ENCODE results near the gene LYST. TPM values are rescaled to one million over a fixed set of nuclear protein-coding genes. Genes with fewer than 3 reads are reported as not detected.
"Not testable (repeated sequence)": the region's sequence is repeated elsewhere in the genome, so short reads cannot be mapped to it uniquely, and the experiment has no call there.

Gene LYST
- total RNA-seq, 1 experiment from 2014 or later = 5.4 TPM

- DNase-seq (ENCODE audit: low read depth) = no peak
These were observed 6.9 kb downstream of the LYST start for GRCh38 chr1:235859789-235860188.

GRCh38 chr1:235858766-235859165, 7.9 kb downstream of the LYST start:
- no peak for DNase-seq (ENCODE audit: low read depth)

GRCh38 chr1:235857756-235858155, 8.9 kb downstream of the LYST start:
- peak; percentile 35 for DNase-seq (ENCODE audit: low read depth)

DNA sequence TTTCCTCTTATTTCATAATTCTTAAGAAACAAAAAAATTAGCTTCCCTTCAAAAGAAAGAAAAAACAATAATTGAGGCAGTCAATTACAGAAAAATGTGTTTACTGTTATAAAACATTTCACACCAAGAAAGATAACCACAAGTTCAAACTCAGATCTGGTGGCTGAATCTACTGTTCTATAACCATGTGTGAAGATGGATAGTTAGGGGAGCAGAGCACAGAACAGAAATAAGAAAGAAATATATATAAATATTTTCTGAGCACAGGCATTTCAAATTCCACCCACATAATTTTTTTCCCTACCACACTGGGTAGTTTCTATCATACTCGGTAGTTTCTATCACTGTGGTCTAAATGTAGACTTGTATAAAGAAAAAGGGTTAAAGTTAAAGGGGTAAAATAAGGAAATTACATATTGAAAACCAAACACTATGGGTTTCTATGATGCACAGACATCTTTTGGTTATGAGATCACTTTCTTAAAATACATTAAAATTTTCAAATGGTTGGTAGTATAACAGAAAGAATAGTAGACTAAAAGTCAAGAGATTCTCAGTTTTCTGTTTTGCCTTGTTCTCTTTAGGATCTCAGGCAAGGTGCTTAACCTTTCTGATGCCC, 10.8 kb downstream of the LYST start:
- no peak for DNase-seq (ENCODE audit: low read depth)

GRCh38 chr1:235854347-235854746, 12.4 kb downstream of the LYST start:
- DNase-seq (ENCODE audit: low read depth) = no peak

DNA sequence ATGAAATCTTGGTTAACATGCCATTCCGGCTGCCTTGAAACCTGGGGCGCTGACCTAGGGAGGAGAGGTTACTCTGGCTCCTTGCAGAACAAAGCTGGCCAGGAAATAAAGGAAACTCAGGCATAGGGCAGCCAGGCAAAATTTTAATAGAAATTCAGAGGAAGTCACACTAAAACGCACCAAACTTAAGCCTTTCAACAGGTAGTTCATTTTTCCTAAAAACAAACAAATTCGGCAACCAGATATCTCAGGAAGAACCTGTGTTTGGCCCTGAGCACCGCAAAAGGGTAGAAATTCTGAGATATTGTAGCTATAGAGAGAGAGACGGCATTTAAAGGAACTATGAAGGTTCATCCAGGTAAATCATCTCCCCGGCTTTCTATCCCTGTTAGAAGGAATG, 13.1 kb downstream of the LYST start:
- DNase-seq (ENCODE audit: low read depth) = no peak

DNA sequence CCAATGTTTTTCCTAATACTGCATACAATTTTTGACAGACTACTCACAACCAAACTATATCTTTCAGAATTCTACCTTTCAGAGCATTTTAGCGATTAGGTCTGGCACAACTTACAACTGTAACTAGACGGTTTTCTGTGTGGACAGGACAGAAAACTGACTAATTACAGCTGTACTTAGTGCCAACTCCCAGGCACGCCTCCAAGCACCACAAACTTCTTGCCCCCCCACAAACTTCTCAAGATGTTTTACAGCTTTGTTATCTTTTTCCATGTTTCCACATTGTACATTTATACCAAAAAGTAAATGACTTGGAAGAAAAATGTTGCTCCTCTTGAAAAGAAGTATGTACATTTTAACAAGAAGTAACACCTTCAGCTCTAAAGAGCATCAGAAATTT, 13.8 kb downstream of the LYST start:
- DNase-seq (ENCODE audit: low read depth) = no peak

DNA sequence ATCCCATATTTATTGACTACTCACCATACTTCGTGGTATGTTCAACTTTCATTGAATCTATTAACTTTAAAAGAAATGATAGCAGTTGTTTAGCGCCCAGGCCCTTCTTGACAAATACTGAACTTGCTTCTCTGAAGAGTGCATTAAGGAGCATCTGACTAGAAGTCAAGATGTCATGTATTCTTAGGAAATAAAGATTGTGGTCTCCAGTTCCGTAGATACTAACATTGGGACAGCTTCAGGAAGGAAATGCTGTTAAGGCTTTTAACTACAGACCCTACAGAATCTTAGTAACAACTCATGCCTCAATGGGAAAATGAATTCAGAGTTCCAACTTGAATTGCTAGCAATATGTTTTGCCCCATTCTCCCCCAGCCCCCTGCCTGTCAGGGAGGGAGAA, 14.8 kb downstream of the LYST start:
- DNase-seq (ENCODE audit: low read depth) = no peak

DNA sequence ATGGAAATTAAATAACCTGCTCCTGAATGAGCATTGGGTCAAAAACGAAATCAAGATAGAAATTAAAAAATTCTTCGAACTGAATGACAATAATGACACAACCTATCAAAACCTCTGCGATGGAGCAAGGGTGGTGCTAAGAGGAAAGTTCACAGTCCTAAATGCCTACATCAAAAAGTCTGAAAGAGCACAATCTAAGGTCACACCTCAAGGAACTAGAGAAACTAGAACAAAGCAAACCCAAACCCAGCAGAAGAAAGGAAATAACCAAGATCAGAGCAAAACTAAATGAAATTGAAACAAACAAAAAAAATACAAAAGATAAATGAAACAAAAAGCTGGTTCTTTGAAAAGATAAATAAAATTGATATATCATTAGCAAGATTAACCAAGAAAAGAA, 18.5 kb downstream of the LYST start:
- not testable (repeated sequence) for DNase-seq (ENCODE audit: low read depth)

DNA sequence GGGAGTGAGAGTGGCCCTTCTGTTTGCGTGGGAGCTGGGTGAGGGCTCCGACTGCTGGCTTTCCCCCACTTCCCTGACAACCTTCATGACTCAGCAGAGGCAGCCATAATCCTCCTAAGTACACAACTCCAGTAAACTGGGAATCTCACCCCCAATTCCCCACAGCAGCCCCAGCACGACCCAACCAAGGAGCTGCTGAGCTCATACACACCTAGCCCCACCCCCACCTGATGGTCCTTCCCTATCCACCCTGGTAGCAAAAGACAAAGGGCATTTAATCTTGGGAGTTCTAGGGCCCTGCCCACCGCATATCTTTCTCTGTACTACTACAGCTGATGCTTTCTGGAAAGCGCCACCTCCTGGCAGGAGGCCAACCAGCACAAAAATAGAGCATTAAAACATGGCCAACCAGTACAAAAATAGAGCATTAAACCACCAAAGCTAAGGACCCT, 21.0 kb downstream of the LYST start:
- DNase-seq (ENCODE audit: low read depth) = not testable (repeated sequence)

DNA sequence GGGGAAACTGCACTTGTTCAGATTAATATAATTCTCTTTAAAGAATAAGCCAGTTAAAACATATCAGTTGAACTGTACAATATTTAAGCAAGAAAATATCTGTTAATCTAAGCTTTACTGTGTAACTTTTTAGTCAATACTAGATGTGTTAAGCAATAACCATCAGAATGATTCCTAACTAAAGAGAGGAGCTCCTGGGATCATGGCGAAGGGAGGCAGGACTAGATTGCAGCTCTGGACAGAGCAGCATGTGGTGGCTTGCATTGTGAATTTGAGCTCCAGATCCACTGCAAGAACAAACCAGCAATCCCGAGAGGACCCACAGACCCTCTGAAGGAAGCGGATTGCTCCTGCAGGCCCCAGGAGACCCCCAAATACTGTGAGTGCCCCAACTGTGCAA, 21.9 kb downstream of the LYST start:
- no peak for DNase-seq (ENCODE audit: low read depth)

- DNase-seq (ENCODE audit: low read depth) = peak; percentile 39
These were observed 23.2 kb downstream of the LYST start for GRCh38 chr1:235843461-235843961.

DNA sequence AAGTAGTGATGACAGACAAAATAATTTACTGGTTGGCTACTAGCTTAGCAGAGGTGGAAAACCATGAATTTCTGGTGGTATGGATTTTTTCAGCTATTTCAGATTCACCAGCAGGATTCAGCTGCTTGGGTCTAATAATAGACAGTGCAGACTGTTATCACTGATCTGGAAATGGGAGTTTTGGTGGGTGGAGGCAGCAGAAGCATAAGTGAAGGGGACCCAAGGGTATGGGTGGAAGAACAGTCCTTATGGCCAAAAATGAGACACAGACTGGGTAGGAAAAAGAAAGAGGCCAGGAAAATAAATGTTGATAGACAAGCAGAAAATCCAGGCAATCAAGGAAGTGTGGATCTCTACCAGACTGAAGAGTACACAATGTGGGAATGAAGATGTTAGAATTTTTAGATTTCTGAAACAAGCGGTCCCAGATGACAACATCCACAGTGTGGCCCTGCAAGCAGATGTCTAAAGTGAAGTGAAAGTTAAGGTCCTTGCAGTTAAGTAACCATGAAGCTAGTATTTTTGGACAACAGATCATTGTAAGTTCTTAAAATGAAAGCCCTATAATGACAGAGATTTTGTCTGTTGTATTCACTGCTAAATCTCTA, 24.7 kb downstream of the LYST start:
- no peak for DNase-seq (ENCODE audit: low read depth)

DNA sequence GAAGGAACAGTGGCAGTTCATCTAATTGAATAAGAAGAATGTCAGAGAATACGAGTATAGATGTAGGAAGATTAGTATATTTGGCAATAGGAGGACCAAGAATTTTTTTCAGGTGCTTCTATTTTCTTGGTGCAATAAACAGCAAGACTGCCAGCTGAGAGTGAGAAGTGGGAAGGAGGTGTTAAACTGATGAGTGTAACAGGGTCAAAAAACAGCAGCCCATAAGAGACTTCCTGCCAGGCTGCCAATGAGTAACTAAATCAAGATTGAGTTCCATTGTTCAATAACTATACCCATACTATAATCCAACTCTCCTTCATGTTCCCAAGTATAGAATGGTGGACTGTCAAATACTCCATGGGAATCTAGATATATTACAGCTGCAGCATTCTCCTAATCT, 28.7 kb downstream of the LYST start:
- DNase-seq (ENCODE audit: low read depth) = no peak

GRCh38 chr1:235835226-235835625, 31.5 kb downstream of the LYST start:
- DNase-seq (ENCODE audit: low read depth) = no peak

DNA sequence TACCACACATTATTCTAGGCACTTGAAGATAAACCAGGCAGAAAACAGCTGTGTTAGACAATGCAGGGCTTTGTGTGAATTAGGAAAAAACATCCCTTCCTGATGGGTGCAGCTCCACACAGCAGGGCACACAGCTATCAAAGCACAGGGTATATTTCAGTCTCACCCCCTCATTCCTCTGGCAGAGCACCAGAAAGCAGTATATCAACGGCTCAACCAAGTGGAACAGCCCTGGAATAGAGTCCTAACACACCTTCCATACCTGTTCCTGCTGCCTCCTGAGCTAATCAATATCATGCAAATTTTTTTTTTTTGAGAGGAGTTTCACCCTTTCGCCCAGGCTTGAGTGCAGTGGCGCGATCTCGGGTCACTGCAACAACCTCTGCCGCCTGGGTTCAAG, 32.1 kb downstream of the LYST start:
- DNase-seq (ENCODE audit: low read depth) = no peak

- no peak for DNase-seq (ENCODE audit: low read depth)
These were observed 34.7 kb downstream of the LYST start for GRCh38 chr1:235832011-235832410.

DNA sequence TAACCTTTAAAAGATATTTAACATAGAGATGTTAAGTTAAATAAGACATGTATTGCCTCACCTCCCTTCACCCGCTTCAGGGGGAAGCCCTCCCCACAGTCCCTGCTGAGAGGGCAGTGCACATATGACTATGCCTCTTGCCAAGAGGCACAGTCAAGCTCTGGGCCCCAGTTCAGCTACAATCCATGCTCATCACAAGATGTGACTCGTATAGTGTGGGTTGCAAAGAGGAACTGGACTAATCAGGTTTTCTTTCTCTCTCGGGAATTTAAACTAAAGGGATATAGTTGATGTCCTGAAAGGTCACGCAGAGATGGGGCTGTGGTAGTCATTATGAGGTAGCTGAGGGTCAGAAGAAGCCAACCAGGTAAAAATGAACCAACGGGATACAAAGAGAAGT, 35.6 kb downstream of the LYST start:
- peak; percentile 69 for DNase-seq (ENCODE audit: low read depth)

DNA sequence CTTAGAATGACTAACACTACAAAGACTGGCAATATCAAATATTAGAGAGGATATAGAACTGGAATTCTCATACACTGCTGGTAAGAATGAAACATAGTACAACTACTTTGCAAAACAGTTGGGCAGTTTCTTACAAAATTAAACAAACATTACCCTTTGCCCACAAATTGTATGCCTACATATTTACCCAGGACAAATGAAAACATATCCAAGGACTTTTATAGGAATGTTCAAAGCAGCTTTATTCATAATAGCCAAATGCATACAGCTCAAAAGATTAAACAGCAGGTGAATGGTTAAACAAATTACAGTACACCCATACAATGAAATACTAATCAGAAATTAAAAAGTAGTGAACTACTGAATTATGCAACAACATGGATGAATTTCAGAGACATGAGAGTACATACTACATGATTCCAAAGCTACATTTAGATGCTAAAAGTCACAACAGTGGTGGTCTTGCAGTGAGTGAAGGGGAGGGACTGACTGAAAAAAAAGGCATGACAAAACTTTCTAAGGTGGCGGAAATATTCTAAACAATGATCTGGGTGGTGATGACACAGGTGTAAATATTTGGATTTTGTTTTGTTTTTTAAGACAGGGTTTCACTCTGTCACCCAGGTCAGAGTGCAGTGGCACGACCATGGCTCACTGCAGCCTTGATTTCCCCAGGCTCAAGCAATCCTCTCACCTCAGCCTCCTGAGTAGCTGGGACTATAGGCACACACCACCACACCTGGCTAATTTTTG, 40.4 kb downstream of the LYST start:
- no peak for DNase-seq (ENCODE audit: low read depth)

- DNase-seq (ENCODE audit: low read depth) = no peak
These were observed 41.5 kb downstream of the LYST start for GRCh38 chr1:235825229-235825628.

GRCh38 chr1:235823684-235824083, 43.0 kb downstream of the LYST start:
- no peak for DNase-seq (ENCODE audit: low read depth)

- DNase-seq (ENCODE audit: low read depth) = no peak
These were observed 44.0 kb downstream of the LYST start for GRCh38 chr1:235822685-235823084.
